ENCODE results near the gene SDSL. TPM values are rescaled to one million over a fixed set of nuclear protein-coding genes. Genes with fewer than 3 reads are reported as not detected.

Gene SDSL
- total and polyA plus RNA-seq, 2 of the 13 experiments (the other 11 are each of a cell fraction or from before 2014, with no cell fraction given) = 1.2 to 1.7 TPM

DNA sequence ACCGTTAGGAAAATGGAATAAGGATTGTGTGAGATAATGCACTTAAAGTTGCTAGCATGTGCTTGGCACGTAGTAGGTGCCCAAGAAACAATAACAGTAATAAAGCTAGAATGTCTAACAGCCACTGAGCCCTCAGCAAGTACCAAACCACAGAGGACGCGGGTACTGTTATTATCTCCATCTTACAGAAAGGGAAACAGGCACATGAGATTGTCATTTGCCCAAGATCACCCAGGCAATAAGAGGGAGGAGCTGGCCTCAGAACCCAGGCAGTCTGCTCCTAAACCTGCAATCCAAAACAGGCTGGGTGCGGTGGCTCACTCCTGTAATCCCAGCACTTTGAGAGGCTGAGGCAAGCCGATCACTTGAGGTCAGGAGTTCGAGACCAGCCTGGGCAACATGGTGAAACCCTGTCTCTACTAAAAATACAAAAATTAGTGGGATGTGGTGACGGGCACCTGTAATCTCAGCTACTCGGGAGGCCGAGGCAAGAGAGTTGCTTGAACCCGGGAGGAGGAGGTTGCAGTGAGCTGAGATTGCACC is 13.4 kb upstream of the SDSL start:
- no peak for TF ChIP-seq KDM3A (CRISPR knock-in tag; IDR thresholded peaks at IDR 0.05; ENCODE audit: low read depth)
- TF ChIP-seq ZKSCAN1 (IDR thresholded peaks at IDR 0.05; ENCODE audit: low read length) = peak; percentile 27; the same call in 1 of the 2 replicates
- TF ChIP-seq, protein P1, sequence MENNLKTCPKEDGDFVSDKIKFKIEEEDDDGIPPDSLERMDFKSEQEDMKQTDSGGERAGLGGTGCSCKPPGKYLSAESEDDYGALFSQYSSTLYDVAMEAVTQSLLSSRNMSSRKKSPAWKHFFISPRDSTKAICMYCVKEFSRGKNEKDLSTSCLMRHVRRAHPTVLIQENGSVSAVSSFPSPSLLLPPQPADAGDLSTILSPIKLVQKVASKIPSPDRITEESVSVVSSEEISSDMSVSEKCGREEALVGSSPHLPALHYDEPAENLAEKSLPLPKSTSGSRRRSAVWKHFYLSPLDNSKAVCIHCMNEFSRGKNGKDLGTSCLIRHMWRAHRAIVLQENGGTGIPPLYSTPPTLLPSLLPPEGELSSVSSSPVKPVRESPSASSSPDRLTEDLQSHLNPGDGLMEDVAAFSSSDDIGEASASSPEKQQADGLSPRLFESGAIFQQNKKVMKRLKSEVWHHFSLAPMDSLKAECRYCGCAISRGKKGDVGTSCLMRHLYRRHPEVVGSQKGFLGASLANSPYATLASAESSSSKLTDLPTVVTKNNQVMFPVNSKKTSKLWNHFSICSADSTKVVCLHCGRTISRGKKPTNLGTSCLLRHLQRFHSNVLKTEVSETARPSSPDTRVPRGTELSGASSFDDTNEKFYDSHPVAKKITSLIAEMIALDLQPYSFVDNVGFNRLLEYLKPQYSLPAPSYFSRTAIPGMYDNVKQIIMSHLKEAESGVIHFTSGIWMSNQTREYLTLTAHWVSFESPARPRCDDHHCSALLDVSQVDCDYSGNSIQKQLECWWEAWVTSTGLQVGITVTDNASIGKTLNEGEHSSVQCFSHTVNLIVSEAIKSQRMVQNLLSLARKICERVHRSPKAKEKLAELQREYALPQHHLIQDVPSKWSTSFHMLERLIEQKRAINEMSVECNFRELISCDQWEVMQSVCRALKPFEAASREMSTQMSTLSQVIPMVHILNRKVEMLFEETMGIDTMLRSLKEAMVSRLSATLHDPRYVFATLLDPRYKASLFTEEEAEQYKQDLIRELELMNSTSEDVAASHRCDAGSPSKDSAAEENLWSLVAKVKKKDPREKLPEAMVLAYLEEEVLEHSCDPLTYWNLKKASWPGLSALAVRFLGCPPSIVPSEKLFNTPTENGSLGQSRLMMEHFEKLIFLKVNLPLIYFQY (CRISPR knock-in tag; IDR thresholded peaks at IDR 0.05; ENCODE audit: borderline replicate concordance) = no peak
- TF ChIP-seq HOXD1 (CRISPR knock-in tag; IDR thresholded peaks at IDR 0.05) = no peak
- no peak for TF ChIP-seq ZNF138 (CRISPR knock-in tag; IDR thresholded peaks at IDR 0.05; ENCODE audit: low read depth)
- CTCF ChIA-PET (ENCODE audit: low intra/inter-chr PET ratio, low total read pairs) = no interaction called here
- no peak overlapping the region for H3K9ac ChIP-seq (ENCODE audit: insufficient read depth, low read depth, low read length)
- DNase-seq (ENCODE audit: low spot score) (no peak), ATAC-seq (no peak), FAIRE-seq (no peak)
- POLR2A ChIA-PET = no interaction called here
- H3K9me3 ChIP-seq (ENCODE audit: low read length) = no peaks in the 10 kb centered on the region
- H3K36me3 ChIP-seq (replicated peaks in 1 of 2; ENCODE audit: control insufficient read depth in 1 of 2, insufficient read depth in 2 of 2, low read length in 2 of 2) = no peaks in the 10 kb centered on the region
- H3K4me1 ChIP-seq (ENCODE audit: insufficient read depth, low read length) = peaks cover 6% of the 10 kb centered on the region; the same call in 1 of the 2 replicates
- H3K79me2 ChIP-seq (ENCODE audit: insufficient read depth, low read length) = no peaks in the 10 kb centered on the region
- BruUV-seq (replicated peaks) = no TSS peak
- WGBS (ENCODE audit: low lambda C conversion rate) = 38% methylated on average over 11 of the region's 11 CpGs
- H4K20me1 ChIP-seq (ENCODE audit: insufficient read depth, low read length) = no peaks in the 10 kb centered on the region
- no peak overlapping the region for H3K4me3 ChIP-seq (replicated peaks in 1 of 3; ENCODE audit: insufficient read depth in 1 of 3, low read depth in 2 of 3, low read length in 3 of 3)
- no peak overlapping the region for H3K27ac ChIP-seq (ENCODE audit: extremely low read length, insufficient read depth, low read length)
- intact Hi-C loops (cut with micrococcal nuclease; ENCODE audit: unreplicated experiment) = no loop called here
- no peak overlapping the region for H2AFZ ChIP-seq (ENCODE audit: low read length)
- in situ Hi-C loops (cut with HindIII; ENCODE audit: extremely low pct_ligation_motif_present, low pct_unique_long_range_greater_than_20kb) = no loop called here
- H3K27me3 ChIP-seq (ENCODE audit: control insufficient read depth in 1 of 2, insufficient read depth in 2 of 2, low read length in 2 of 2) = peaks cover 1 to 5% of the 10 kb centered on the region in 2 experiments; a peak in 3 of 5 replicates
- no peak overlapping the region for H3K4me2 ChIP-seq (ENCODE audit: low read depth, low read length)
